Hematopoietic multipotent progenitor cell (in vitro differentiated cells): ENCODE data around the gene SSH2. TPM values are rescaled to one million over a fixed set of nuclear protein-coding genes. Genes with fewer than 3 reads are reported as not detected.
A peak's percentile ranks its signal among the peaks of the same experiment; 100 is the strongest.

Experiments used
- DNase-seq, 3 donors: peaks; one replicate each; pipeline ENCODE4 v3.0.0-alpha.2; 2011 to 2015; ENCODE audit warnings: low read depth in 2 of 3, low spot score in 2 of 3
- total RNA-seq: library from RNA; depleted of rRNA; stranded (reverse); fragments of >200 nt; gene quantifications from one replicate; pipeline ENCODE4 v1.2.3, GENCODE V29; 2012

SSH2 gene
- total RNA-seq, 1 donor, result 19.7 TPM

GRCh38 chr17:29642171-29642611 lies 287.8 kb downstream of the SSH2 start:
- no peak for DNase-seq

- peak in 2 of 3 donors; percentile 50 to 81 for DNase-seq
Observed at GRCh38 chr17:29640981-29641642, 288.9 kb downstream of the SSH2 start.

DNA sequence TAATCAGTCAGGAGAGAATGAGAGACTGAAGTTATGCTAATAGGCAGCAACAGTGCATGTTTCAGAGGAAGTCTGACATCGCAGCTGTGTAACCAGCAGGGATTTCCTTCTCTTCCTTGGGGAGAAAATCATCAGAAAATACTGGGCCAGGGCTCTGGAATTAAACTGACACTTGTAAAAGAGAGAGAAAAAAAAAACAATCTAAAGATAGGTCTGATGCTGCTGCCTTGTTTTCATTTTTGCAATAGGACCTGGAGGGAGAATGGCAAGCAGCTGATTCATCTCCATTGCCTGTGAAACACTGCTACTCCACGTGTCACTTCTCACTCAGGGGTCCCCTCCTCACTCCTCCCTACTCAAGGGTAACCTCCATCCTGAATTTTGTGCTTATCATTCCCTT lies 289.6 kb downstream of the SSH2 start:
- no peak for DNase-seq

DNA sequence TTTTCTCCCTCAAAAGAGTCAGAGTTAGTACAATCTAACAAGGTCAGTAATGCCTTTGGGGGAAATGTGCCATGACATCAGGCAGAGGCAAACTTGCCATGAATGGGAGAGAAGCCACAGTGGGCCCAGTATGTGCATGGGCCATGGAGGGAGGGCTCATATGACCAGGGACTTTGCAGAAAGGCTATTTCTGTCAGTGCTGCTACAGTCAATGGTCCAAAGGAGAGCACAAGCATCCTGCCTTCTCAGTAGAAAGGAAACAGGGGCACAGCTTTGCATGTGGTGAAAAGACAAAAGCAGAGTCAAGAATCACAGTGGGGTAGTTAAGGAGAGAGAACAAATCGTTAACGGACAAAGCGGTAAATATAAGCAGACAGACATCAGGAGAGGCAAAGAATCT lies 296.1 kb downstream of the SSH2 start:
- no peak for DNase-seq

GRCh38 chr17:29630630-29631193 lies 299.3 kb downstream of the SSH2 start:
- no peak for DNase-seq

GRCh38 chr17:29629839-29630238 lies 300.2 kb downstream of the SSH2 start:
- DNase-seq, result no peak

- DNase-seq, result no peak
Observed at GRCh38 chr17:29628644-29629043, 301.4 kb downstream of the SSH2 start.

GRCh38 chr17:29627951-29628350 lies 302.1 kb downstream of the SSH2 start:
- DNase-seq, result no peak

DNA sequence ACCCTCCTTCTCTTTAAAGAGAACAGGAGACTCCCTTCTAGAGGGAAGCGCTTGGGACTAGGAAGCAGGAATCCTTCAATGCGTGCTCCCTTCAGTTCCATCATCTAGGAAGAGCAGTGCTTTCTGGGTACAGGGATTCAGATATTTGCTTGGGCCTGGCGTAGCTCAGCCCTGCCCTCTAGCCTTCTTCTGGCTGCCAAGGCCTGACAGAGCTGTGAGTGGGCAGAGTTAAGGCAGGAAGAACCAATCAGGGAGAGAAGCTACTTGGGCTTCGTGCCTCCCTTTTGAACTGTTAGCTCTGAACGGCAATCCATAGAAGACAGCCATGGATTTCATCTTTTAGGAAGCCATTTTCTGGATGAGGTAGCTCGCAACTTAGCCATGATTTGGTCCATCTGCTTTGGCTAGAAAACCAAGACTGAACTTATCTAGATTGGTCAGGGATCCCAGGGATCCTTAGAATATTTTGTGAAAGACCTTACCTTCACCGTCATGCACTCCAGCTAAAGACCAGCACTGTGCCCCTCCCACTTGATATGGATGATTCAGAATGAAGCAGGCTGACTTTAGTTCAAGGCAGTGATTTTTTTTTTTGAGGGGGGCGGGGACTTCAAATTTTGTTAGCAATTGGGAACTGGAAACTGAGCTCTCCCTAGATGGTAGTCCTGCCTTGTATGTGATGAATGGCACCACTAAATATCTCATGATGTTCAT lies 304.8 kb downstream of the SSH2 start:
- DNase-seq, result no peak

DNA sequence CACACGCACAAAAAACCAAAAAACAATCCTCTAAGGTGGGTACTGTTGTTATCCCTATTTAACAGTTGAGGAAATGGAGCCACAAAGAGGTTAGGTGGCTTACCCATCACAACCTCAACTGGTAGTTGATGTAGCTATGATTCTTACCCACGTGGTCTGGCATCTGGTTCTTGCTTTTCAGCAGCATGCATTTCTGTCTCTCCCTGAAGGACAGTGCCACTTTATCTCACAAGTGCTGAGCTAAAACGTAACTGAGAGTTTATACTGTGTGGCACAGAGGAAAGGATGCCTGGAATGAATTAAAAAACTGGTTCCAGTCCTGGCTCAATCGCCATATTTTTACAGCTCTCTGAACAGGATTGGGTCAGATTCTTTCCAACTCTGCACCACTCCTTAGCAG lies 305.4 kb downstream of the SSH2 start:
- no peak for DNase-seq

- no peak for DNase-seq
Observed at GRCh38 chr17:29623283-29623647, 306.8 kb downstream of the SSH2 start.

DNA sequence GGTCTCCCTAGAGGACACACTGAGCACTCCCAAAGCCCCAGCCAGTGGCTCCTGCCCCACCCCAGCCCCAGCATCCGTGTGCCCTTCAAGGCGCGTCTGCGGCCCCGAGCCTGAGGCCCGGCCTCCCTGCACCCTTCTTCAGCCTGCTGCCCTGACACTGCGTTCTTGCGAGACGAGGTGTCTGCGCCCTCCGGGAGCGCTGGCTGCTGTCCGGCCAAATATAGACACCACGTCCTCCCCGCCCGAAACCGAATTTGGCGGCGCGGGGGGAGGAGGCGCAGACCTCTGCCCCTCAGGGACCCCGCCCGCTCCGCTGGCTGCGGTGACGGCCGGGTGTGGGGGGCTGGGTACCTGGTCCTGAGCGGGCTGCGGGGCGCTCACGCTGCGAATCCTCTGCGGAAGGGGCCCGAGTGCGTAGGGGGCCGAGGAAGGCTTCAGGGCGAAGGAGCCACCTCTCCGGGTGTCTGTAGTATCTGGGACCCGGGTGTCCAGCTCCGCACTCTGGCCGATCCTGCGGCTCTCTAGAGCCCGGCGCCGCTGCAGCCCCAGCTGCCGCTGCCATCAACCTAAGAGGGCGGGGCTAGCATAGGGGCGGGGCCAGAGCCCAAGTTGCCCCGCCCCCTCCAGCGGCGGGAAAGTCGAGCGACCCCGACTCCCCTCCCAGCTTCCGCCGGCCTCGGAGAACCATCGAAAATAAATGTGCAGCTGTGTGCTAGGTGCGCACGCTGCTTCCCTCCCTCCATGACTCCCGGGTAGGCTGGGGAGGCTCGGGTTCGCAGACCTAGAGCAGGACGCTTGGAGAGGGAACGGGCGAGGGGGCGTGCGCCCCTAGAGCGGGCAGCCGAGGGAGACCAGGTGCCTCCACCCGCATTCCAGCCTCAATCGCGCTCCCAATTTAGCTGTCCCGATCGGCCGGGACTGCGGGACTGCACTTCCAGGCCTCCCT lies 307.4 kb downstream of the SSH2 start, which contains the start of gene CORO6:
CORO6 (minus strand) TSS at position 576 of the 946 bp plus-strand sequence. CDS start 1,491 bp downstream, outside the sequence.
- peak in 2 of 3 donors; percentile 48 to 61 for DNase-seq

- no peak for DNase-seq
Observed at GRCh38 chr17:29621751-29622194, 308.3 kb downstream of the SSH2 start.

DNA sequence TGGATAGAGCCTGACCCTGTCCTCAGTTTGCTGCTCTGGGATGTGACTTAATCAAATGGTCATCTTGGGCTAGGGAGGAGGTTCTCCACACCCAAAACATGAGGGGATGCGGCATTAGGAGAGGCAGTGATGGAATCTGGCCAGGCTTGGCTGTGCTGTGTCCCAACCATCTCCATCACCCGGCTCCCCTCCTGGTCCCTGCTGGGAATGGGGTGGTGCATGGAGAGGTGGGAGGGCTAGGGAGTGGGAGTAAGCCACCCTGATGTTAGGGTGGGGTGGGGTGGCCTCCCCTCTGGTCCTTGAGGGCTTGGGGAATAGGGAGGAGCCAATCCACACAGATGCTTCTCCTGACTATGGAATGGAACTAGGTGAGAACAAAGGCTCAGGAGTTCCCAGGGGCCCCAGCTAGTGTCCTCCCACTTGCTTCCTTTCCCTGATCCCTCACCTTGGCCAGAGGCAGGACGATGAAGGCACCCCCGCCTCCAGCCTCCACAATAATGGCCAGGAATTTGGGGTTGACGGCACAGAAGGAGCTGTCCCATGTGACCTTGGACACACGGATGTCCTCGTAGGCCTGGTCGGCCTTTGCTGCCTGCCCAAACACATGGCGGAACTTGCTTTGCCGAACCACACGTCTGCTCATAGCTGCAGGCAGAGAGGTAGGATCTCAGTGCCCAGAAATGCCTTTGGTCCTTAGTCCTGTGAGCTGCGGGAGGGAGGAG lies 309.1 kb downstream of the SSH2 start:
- DNase-seq, result no peak

DNA sequence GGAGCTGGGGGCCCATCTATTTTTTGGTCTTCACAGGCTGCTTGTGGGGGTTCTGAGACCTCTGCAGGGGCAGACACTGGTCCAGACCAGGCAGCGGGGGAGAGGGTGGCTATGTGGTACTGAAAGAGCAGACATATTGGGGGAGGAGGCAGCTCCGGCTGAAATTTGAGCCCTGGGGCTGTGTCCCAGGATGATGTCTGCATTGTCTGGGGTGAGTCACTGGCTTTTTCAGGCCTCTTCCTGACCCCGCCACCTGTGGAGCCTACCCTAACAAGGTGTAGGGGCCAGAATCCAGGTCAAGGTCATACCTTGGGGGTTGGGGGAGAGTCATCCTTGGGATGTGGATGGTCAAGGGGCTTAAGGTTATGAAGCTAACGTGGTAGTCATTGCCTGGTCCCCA lies 309.8 kb downstream of the SSH2 start:
- no peak for DNase-seq

DNA sequence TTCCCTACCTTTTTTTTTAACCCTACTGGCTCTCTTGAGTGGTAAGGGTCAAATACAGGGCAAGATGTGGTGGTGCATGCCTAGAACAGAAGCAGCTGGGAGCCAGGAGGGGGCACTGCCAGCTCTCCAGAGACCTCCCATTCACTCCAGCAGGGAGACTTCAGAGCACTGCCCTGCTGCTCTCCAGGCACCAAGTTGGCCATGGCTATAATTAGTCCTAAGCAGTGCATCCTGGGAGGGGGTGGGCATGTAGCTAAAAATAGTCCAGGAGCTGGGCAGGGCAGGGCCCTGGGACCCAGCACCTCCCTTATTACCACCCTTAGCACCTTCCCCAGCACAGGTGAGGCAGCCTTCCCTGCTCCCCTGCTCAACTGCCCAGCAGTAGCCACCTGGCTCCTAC lies 310.8 kb downstream of the SSH2 start:
- peak in 2 of 3 donors; percentile 27 to 42 for DNase-seq

GRCh38 chr17:29618272-29619065 lies 311.6 kb downstream of the SSH2 start:
- DNase-seq, result no peak

- peak; percentile 74 to 89 (median 85) for DNase-seq
Observed at GRCh38 chr17:29617481-29618271, 312.4 kb downstream of the SSH2 start.
